Fibroblast of skin of scalp (primary cell): ENCODE data around the gene FCMR.
"Not testable (repeated sequence)": the region's sequence is repeated elsewhere in the genome, so short reads cannot be mapped to it uniquely, and the experiment has no call there.

Experiments
- DNase-seq: peaks from one replicate; pipeline ENCODE4 v3.0.0-alpha.2; 2013

FCMR gene

DNA sequence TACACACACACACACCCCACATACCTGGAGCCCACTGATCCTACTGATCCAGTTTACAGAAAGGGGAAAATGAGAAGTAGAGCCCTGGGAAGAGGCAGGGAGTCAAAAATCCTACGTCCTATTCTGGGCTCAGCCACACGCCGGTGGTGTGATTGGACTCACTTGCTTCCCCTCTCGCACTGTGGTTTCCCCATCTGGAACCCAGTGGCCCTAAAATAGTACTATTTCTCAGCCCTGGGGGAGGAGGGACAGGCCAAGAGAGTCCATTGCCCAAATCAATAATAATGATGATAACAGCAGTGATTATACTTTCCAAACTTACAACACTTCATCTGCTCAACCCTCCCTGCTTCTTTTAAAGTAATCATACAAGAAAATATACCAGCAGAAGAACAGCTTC lies 27.5 kb upstream of the FCMR start:
- no peak for DNase-seq

DNA sequence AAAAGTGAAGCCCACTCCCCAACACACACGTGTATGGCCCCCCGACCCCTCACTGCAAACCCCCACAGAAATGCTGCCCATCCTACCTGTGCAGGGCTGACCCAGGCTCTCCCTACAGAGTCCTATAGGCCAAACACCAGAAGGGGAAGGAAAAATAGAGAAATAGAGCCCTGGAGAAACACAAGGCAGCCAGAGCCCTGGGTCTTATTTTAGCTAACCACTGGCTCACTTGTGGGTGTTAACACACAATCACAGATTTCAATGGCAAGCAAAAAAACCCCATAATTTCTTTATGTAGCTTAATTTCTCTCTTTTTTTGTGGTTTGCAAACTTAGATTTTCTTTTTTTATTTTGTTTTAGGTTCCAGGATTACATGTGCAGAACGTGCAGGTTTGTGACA lies 25.5 kb upstream of the FCMR start:
- DNase-seq = no peak

DNA sequence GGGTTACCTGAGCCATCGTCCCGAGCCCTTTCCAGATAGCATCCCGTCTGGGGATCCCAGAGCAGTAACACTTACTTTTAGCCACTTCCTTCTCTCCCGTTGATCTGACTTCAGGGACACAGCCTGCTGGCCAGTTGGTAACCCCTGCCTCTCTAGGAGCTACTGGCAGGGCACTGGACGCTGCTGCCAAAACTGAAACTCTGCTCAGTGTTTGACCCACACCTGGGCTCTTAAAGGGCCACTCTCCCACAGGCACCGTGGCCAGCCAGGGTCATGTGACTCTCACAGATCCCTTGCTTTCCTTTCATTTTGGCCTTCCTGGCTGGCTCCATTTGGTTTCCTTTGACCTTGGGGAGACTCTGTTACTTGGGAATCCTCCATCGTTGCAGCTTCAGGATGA lies 24.5 kb upstream of the FCMR start, which contains the start of gene PIGR:
PIGR (minus strand) TSS at position 206 of the 400 bp plus-strand sequence. CDS start 5,935 bp downstream, outside the sequence.
- no peak for DNase-seq

DNA sequence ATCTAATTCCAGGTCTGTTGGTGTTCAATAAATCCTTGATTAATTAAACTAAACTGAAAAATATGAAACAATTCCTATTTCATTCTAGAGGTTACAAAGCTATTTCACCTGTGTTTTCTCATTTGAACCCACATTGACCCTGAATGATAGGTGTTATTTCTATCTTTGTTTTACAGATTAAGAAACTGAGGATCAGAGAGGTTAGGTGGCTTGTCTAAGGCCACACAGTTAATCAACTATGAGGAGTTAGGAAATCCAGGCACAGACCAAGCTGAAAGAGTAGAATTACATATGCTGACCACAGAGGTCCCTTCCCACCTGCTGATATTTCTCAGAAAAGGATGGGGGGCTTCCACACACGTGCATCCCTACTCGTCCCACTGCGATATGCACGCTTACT lies 24.0 kb upstream of the FCMR start:
- no peak for DNase-seq

DNA sequence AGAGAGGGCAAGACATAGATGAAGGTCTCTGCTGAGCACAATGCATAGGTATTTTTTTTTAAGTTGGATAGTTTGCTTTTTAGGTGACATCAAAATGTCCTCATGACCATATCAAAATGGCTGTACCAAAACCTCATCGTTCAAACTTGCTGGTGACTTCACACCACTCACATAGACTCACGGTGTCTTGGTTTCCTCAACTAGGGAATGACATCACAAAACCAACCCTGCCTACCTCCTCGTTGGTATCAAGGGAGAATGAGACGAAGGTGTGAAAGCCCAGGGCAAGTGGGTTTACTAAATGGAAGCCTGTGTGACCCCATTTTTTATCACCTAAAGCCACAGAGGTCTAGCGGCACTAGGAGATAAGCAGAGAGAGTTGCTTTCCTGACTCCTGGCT lies 23.0 kb upstream of the FCMR start:
- DNase-seq = no peak

DNA sequence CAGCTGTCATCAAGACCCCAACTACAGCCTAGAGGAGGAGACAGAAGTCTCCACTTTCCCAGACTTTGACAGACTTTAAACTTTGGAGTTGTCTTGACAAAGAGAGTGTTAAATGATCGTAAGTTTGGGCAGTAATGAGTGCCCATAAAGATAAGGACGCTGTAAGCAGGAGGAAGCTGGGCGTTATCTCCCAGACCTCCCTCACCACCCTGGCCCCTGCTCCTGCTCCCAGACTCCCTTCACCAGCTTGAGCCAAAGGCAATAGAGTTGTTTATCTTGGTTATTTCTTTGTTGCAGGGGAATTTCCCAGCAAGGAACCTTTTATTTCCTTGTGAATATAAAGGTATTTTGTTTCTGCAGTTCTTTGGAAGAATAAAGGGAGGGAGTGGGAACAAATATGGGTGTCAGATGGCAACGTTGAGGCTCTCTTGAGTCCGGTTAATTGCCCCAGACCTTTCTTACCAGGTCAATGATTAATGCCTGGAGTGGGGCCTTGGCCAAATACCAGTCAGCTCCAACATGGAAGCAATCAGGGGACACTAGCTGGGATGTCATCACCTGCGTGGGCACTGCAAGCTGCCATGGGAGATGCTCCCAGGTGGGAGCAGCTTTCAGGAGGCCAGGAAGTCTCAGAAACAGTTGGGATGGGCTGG lies 20.2 kb upstream of the FCMR start:
- no peak for DNase-seq

DNA sequence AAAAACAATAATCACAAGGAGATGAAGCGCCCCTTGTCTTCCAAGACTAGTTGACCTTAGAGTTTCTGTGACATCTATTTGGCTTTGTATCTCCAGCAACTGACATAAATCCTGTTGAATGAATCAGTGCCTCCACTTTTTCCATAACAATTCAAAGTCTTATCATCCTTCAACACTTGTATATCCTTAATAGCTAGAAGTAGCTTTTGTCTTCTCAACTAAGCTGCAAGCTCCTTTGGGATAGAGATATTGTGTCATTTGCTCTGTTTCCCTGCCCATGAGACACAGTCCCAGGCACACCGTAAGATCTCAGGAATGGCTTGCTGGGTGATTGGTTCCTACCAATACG lies 18.8 kb upstream of the FCMR start:
- DNase-seq = no peak

DNA sequence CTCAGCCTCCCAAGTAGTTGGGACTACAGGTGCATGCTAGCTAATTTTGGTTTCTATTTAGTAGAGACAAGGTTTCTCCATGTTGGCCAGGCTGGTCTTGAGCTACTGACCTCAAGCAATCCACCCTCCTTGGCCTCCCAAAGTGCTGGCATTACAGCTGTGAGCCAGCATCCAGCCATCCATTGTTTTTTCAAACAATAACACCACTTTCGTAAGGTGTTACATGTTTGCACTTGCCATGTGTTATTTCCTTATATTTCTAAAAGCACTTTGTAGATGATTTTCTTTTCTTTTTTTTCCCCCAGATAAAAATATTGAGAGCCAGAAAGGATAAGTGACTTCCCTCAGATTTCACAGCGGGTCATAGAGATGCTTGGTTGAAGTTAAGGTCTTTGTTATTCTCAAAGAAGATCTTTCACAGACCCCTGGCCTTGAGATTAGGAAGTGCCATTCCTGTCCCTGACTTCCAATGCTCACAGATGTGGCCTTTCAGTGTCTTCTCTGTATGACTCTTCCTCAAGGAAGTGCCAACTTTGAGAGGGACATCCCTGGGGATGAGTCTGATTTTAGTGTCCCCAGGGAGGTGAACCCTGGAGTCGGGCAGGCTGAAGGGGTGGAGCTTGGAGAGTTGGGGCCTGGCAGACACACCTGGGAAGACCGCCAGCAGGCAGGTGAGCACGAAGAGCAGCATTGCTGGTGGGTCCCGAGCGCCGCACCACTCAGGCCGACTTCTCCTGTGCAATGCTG lies 18.3 kb upstream of the FCMR start:
- no peak for DNase-seq

DNA sequence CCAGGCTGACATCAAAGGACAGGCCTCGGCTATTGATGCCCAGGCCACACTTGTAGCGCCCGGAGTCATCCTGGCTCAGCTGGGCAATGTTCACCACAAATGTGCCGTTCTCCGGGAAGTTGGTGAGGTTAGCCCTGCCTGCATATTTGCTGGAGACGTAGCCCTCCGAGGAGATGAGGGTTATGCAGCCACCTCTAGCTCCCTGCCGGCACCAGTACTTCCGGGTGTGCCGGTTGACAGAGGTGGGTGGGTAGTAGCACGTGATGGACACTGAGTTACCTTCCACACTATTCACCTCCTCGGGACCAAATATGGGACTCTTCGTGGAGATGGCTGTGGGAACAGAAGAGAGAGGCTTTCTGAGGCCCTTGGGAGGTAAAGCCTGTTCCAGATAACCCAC lies 17.4 kb upstream of the FCMR start:
- DNase-seq = no peak

DNA sequence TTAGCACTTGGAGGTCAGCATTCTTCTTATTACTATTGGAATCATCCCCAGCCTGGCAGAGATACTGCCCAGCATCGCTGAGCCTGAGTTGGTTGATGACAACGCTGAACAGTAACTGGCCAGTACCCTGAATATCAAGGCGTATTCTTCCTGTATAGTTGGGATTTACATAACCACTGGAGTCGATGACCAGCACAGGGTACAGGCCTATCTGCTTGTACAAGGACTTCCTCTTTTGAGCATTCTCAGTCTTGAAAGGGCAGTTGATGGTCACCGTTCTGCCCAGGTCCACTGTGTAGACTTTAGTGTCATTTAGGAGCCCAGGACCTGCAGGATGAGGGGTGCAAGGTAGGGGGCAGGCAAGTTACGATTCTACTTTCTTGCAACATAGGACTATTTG lies 15.7 kb upstream of the FCMR start:
- no peak for DNase-seq

DNA sequence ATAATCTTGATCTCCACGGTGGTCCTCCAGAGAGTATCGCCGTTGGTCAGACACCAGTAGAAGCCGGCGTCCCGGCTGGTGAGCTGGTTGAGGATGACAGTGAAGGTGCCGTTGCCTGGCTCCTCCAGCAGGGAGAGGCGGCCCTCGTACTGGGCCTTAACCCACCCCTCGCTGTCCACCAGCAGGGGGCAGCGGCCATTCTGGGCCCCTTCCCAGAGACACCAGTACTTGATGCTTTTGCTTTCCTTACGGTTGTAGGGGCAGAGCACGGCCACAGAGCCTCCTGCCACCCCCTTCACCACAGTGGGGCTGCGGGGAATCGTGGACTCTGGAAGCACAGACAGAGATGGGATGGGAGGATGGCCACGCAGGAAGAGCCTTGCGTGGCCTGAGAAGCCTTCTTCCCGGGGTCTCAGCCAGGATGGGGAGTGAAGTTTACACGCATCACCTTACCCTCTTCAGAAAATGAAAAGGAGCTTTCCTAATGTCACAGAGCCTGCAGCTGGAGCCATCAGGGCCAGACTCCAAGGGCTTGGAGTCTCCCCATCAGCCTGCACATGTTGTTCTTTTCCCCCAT lies 13.8 kb upstream of the FCMR start:
- DNase-seq = peak; percentile 24

DNA sequence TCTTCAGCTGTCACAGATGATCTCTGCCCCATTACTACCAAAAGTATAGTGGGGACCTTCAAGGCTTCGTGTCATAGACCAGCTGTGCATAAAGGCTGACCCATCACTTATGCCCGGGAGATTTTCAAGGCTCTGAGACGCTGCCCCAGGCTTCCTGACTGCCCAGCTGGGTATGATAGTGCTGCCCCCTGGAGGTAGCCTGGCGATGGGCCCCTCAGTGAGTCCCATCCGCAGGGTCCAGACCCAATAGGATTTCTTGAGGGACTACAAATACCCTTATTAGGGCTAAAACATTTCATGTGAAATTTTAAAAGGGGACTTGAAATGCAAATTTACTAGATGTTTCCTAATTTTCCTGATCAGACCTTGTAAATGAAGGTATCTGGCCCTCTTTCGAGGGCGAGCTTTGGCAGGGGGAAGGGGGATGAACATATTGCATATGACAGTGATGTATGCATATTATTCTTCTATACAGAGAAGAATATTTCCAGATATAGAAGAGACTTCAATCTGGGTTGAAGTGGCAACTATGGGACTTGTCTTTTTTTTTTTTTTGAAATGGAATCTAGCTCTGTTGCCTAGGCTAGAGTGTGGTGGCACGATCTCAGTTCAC lies 11.7 kb upstream of the FCMR start:
- no peak for DNase-seq

DNA sequence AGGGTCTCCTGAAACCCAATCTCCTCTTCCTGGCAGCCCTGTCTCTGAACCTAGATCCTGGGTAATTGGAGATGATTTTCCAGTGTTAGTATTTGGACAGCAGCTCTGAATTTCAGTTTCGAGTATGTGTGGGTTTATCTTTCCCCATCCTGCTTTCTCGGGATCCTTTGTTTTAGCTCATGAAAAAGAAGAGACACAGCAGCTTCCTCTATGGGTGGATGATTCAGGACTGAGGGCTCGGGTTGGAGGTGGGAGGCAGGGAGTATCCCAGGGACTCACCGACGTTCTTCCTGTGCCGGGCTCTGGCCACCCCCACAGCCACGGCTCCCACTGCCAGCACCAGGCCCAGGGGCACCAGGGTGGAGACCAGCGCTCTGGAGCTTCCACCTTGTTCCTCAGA lies 10.4 kb upstream of the FCMR start:
- no peak for DNase-seq

DNA sequence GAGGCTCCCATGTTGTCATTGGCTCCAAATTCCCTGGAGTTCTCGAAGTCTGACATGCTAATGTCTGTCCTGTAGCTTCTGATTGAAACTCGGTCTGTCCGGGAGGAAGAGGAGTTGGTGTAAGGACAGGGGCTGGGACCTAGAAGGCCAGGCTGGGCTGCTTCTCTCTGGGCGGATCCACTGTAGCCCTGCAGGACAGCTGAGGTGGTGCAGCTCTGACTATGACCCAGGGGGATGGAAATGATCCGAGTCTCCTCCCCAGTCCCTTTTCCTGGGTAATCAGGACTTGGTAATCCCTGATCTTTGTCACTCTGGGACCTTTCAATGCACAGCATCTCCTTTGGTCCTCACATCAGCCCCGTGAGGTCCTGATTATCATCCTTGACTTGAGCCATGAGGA lies 10.0 kb upstream of the FCMR start:
- no peak for DNase-seq

DNA sequence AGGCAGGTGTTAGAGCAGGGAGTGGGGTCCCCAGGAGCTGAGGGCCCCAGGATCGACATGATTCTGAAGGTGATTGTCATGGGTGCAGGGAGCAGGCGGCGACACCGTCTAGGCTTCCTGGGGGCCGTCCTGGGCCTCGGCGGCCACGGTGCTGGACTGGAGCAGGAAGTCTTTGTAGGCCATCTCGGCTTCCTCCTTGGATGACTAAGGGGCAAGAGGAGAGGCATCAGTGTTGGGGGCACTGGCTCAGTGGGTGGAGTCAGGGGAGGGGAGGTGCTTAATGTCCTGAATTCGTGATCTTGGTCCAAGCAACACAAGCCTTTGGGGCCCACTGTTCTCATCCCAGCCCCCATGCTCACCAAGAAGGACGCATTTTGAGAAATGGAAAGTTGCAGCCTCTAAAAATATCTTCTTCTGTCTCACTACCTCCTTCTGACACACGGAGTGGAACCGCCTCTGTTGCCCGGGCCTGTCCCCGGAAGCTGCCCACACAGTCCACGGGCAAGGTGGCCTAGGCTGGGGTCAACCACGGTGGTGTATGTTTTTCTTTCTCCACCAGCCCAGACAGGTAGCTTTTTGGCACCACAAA lies 8.6 kb upstream of the FCMR start:
- DNase-seq = no peak

DNA sequence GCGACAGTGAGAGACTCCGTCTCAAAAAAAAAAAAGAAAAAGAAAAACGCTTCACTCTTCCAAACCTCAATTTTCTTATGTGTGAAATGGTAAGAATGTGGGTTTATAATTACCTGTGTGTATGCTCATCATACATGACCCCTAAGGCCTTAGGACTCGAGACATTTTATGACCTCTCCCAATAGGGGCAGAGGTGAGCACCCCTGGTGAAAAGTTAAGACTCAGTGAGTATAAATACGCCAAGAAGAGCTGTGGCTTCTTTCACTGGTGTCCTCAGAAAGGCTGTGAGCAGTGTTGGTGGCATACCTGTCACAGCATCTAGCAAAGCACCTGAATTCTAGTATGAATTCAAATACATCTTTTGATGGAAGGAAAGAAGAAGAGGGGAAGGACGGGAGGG lies 7.8 kb upstream of the FCMR start:
- DNase-seq = no peak

DNA sequence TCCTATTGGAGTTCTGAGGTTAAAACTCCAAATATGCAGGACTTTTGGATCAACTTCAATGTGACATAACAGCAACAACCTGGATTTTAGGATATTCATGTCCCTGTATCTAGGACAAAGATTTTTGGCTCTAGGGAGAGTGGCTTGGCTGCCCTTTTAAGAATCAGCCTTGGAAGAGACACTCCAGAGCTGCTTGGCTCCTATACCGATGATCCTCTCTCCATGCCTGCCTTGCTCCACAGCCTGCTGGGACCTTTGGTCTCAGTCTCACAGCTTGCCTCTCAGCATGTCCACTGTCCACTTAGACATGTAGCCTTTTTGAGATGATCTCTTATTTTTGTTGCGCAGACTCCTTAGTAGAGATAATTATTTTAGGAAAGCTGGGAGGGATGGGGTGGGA lies 4.5 kb upstream of the FCMR start:
- DNase-seq = no peak

DNA sequence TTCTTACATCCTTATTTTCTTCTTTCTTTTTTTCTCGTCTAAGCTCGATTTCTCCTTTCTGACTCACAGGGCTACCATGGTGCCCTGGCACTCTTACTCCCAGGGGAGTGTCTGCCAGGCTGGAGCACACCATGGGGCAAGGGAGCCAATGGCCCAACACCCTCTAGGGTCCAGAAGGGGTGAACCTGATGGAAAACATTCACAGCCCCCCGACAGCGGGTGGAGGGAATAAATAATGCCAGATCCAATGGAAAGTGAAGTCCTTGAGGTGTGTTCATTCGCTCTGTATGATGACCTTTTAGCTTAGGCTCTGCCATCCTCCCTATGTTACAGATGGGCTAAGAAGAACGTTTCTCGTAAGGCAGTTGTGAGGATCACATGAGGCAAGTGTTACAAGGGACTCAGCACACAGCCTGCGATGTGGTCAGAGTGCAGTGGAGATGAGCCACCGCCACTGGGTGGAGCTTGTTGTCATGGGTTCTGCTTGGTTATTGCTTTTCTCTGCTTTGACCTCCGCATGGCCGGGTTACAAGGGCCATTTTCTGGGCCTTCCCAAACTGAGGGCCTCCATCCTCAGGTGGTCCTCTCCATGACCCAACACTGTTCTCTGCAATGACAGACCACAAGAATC lies 3.5 kb upstream of the FCMR start:
- no peak for DNase-seq

DNA sequence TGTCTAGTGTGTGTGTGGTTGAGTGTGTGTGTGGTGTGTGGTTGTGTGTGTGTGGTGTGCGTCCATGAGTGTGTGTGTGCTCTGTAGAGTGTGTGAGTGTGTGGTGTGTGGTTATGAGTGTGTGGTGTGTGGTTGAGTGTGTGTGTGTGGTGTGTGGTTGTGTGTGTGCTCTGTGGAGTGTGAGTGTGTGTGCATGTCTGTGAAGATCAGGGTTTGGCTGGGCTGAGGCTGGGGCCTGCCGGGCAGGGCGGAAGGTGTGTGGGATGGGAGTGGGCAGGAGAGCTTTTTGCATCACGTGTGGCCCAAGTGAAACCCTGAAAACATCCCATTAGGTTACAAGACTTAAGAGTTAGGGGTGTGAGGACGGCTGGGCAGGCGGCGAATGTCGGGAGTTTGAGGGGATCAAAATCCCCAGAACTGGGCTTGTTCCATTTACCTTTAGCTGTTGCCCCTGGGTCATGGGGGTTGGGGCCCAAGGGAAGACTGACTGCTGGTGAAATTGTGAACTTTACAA lies 2.9 kb upstream of the FCMR start:
- no peak for DNase-seq

DNA sequence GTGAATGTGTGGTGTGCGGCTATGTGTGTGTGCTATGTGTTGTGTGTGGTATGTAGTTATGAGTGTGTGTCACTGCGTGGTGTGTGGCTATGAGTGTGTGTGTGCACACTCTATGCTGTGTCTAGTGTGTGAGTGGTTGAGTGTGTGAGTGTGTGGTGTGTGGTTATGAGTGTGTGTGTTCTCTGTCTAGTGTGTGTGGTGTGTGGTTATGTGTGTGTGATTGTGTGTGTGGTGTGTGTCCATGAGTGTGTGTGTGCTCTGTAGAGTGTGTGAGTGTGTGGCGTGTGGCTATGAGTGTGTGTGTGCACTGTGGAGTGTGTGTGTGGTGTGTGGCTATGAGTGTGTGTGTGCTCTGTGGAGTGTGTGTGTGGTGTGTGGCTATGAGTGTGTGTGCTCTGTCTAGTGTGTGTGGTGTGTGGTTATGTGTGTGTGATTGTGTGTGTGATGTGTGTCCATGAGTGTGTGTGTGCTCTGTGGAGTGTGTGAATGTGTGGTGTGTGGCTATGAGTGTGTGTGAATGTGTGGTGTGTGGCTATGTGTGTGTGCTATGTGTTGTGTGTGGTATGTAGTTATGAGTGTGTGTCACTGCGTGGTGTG lies 2.3 kb upstream of the FCMR start:
- DNase-seq = not testable (repeated sequence)

DNA sequence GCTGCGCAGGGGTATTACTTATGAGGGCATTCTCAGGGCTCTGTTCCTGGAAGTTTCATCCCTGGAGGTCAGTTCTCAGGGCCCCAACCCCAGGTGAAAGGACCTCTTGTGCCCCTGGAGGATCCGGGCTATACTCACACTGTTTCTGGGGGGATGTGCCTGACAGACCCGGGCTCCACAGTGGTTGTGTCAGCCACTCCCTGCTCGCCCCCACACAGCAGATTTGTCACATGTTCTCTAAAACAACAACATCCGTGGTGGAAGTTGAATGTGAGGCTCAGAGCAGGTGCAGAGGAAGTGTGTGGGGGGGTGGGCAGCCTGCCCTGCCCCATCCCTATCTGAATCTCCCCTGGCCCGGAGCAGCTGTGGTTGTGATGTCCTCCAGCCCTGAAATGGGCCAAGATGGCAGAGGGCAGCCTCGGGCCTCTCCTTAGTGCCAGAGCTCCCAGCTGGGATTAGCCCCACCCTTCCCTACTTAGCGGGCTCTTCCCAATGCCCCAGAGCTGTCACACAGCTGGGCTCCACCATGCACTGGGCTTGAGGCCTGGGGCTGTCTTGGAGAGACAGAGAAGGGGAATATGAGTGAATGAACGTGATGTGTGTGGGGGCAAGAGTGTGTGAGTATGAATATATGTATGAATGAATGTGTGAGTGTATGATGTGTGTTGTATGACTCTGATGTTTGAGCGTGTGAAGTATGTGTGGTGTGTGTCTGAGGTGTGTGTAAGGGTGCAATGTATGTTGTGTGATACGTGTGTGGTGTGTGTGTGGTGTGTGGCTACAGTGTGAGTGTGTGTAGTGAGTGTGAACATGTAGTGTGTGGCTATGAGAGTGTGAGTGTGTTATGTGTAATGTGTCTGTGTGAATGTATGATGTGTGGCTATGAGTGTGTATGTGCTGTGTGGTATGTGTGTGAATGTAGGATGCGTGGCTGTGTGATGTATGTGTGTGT lies 1.5 kb upstream of the FCMR start:
- no peak for DNase-seq
